Amygdala (tissue), 56 donors: ENCODE data around the gene C11orf54.
"Not testable (repeated sequence)": the region's sequence is repeated elsewhere in the genome, so short reads cannot be mapped to it uniquely, and the experiment has no call there.

Source experiments
- DNase-seq, 56 donors: peaks; one replicate each; lab custom pipeline; 2025; lab: John Stamatoyannopoulos, UW

C11orf54 gene

GRCh38 chr11:93733474-93733873 lies 8.0 kb upstream of the C11orf54 start:
- no peak for DNase-seq

GRCh38 chr11:93734427-93735222 lies 6.8 kb upstream of the C11orf54 start:
- no peak for DNase-seq

GRCh38 chr11:93735627-93736026 lies 5.8 kb upstream of the C11orf54 start:
- no peak for DNase-seq

- no peak for DNase-seq
Measured at GRCh38 chr11:93736129-93736528, 5.3 kb upstream of the C11orf54 start.

- DNase-seq = no peak
Measured at GRCh38 chr11:93737904-93738612, 3.4 kb upstream of the C11orf54 start.

GRCh38 chr11:93738647-93739081 lies 2.8 kb upstream of the C11orf54 start:
- no peak for DNase-seq

GRCh38 chr11:93740031-93740729 lies 1.3 kb upstream of the C11orf54 start:
- no peak for DNase-seq

- DNase-seq = peak in 24 of 56 donors; percentile 18 to 64 (median 48)
Measured at GRCh38 chr11:93740730-93741093, 760 bp upstream of the C11orf54 start.

- peak in 1 of 56 donors; percentile 43 for DNase-seq
Measured at GRCh38 chr11:93741882-93742226, 382 bp downstream of the C11orf54 start.

- DNase-seq = no peak
Measured at GRCh38 chr11:93743291-93743690, 1.8 kb downstream of the C11orf54 start.

- DNase-seq = peak in 1 of 56 donors; percentile 32
Measured at GRCh38 chr11:93744669-93745004, 3.2 kb downstream of the C11orf54 start.

GRCh38 chr11:93745005-93745755 lies 3.7 kb downstream of the C11orf54 start:
- DNase-seq = peak in 12 of 56 donors; percentile 9 to 47 (median 28)

GRCh38 chr11:93746101-93746500 lies 4.6 kb downstream of the C11orf54 start:
- no peak for DNase-seq

GRCh38 chr11:93747122-93747521 lies 5.7 kb downstream of the C11orf54 start:
- no peak for DNase-seq

- DNase-seq = no peak
Measured at GRCh38 chr11:93751001-93751400, 9.5 kb downstream of the C11orf54 start.

- no peak for DNase-seq
Measured at GRCh38 chr11:93753241-93753640, 11.8 kb downstream of the C11orf54 start.

- no peak for DNase-seq
Measured at GRCh38 chr11:93756748-93757147, 15.3 kb downstream of the C11orf54 start.

- no peak for DNase-seq
Measured at GRCh38 chr11:93757301-93757700, 15.8 kb downstream of the C11orf54 start.

GRCh38 chr11:93757924-93758865 lies 16.7 kb downstream of the C11orf54 start:
- DNase-seq = no peak

GRCh38 chr11:93759123-93759522 lies 17.7 kb downstream of the C11orf54 start:
- not testable (repeated sequence) for DNase-seq
